HG03280 (cell line): ENCODE data around the gene ARHGEF25.

Experiments used
- ATAC-seq: cut with Tn5 transposase; IDR thresholded peaks from one replicate; pipeline ENCODE4 v1.9.1; 2021; ENCODE audit warnings: mild to moderate bottlenecking, moderate library complexity; ENCODE audit not compliant: unreplicated experiment

ARHGEF25 gene

GRCh38 chr12:57620936-57621496 lies 9.8 kb downstream of the ARHGEF25 start:
- ATAC-seq = no peak

DNA sequence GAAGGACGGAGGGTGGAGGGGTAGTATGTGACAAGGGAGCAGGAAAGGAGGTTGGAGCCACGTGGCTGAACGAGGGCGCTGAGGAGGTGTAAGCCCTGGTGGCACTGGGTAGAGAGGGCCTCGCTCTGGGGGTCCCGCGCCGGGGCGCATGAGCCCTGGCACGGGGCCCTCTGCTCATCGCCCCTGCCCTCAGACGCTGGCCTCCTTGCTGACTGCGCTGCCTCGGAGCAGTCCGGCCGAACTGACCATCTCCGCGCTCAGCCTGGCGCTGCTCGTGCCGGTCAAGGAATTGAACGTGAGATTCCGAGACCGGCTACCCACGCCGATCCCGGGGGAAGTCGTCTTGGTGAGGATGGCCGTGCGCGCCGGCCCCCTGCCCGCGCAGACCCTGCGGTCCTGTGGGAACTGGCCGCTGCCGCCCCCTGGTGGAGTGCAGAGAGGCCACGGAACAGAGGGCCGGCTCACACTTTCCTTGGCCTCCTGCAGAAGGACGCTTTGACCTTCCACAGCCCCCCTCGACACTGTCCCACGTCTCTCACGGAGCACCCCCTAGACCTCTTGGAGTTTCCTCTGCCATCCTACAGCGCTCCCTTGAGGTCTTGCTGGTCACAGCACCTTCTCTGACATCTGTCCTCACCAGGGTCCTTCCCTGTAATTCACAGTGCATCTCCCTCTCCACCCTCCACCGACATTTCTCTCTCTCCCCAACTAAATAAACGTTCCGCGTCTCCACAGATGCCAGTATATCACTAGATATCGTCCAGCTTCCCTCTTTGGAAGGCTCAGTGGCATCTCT lies 10.5 kb downstream of the ARHGEF25 start:
- no peak for ATAC-seq

DNA sequence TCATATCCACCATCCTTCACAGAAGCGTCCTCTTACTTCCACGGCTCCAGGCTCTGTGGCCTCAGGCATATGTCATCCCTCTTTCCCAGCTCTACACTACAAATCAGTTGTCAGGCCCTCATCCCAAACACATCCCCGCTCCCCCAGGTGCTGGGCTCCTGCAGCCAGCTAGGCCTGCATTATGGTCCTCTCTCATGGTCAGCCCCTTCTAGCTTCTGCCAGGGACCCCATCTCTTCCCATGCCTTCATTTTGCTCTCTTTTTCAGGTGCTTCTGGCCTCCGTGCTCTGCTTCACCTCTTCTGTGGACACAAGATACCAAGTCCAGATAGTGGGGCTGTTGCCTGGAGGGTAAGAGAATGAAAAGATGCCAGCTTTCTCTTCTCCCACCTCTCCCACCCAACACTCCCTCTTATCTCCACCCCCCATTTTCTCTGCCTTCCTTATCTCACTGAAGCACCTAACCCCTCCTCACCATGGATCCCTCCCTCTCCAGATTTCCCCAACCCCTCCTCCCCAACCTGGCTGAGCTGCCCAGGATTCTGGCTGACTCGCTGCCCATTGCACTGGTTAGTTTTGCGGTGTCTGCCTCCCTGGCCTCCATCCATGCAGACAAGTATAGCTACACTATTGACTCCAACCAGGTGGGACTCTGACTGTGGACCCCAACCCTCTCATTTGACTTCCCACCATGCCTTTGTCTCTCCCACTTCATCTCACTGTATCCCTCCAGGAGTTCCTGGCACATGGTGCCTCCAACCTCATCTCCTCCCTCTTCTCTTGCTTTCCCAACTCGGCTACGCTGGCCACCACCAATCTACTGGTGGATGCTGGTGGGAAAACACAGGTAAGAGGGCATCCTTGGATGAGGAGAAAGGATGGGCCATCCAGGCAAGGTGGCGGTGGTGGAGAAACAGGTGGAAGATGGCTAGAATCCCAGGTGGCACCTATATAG lies 11.3 kb downstream of the ARHGEF25 start:
- ATAC-seq = no peak

DNA sequence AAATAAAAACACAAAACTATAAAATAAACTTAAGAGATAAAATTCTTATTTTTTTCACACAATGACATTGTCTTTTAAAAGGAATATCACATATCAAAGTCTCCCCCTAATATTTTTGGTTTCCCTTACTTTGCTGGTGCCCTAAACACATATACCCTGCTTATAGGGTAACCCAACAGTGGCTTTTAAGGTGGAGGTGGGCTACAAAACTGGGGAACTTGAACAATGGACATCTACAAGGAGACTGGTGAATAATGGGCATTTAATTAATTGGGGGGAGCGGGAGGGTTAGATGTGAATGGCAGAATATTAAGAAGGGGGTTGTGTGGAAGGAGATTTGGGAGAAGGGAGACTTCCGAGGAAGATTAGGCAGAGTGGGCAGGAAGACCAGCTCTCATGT lies 12.2 kb downstream of the ARHGEF25 start:
- no peak for ATAC-seq

DNA sequence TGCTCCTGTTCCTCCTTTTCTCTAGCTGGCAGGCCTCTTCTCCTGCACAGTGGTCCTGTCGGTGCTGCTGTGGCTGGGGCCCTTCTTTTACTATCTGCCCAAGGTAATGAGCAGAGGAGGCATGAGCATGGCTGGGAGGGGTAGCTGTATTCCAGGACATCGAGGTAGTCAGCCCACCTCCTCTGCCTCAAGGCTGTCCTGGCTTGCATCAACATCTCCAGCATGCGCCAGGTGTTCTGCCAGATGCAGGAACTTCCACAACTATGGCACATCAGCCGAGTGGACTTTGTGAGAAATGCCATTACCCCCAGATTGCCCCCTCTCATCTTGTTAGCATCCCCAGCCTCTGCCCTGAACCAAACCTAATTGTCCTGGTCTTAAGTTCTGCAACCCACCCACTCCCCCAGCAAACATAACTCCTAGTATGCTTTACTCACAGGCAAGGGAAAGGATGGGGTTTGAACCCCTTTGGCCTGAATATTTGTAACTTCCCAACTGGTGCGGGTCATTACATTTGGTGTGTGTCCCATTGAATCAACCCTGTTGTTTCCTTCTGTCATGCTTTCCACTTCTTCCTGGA lies 12.7 kb downstream of the ARHGEF25 start:
- ATAC-seq = no peak

- ATAC-seq = no peak
These were observed 13.4 kb downstream of the ARHGEF25 start for GRCh38 chr12:57624441-57625220.

DNA sequence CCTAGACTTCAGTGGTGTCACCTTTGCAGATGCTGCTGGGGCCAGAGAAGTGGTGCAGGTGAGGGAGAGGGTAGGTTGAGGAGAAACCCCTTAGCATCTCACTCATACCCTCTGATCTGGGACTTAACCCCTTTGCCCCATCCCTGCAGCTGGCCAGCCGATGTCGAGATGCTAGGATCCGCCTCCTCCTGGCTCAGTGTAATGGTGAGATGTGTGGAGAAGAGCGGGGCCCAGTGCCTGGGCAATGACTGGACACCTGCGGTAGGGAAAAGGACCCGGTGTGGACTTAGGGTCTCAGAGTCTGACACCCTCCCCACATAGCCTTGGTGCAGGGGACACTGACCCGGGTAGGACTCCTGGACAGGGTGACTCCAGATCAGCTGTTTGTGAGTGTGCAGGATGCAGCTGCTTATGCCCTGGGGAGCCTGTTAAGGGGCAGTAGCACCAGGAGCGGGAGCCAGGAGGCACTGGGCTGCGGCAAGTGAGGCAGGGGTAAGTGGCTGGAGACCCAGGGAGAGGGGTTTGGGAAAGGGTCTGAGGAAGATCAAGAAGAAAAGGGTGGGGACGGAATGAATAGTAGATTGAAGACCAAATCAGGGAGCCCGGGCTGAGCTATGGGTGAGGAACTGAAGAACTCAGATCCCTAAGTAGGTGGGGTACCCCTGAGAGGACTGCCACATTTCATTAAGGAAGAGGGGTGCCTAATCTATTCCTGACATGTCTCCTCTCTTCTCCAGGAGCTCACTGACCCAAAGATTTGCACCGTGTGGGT lies 14.2 kb downstream of the ARHGEF25 start:
- ATAC-seq = no peak

- no peak for ATAC-seq
These were observed 15.1 kb downstream of the ARHGEF25 start for GRCh38 chr12:57626111-57626920.

DNA sequence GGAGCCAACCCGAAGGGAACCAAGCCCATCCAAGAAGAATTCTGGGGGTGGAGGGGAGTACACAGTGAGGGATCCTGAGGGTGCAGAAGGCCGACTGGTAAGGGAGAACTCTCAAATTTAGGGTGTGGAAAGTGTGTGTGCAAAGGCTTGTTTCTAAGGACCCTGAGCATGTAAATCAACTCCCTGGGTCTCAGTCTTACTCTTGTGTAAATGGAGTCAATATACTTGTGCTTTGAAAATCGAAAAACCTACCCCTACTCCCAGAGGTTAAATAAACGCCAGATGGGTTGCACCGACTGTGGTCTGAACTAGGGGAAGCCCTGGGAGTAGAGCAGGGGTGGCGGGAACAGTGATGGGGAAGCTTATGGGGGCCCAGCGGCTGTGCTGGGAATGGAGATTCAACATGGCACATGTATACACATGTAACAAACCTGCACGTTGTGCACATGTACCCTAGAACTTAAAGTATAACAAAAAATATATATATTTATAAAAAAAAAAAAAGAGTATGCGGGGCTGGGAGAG lies 15.7 kb downstream of the ARHGEF25 start:
- ATAC-seq = no peak

- no peak for ATAC-seq
These were observed 16.5 kb downstream of the ARHGEF25 start for GRCh38 chr12:57627501-57628279.

- ATAC-seq = no peak
These were observed 17.3 kb downstream of the ARHGEF25 start for GRCh38 chr12:57628280-57629191.

- no peak for ATAC-seq
These were observed 18.7 kb downstream of the ARHGEF25 start for GRCh38 chr12:57629897-57630471.

DNA sequence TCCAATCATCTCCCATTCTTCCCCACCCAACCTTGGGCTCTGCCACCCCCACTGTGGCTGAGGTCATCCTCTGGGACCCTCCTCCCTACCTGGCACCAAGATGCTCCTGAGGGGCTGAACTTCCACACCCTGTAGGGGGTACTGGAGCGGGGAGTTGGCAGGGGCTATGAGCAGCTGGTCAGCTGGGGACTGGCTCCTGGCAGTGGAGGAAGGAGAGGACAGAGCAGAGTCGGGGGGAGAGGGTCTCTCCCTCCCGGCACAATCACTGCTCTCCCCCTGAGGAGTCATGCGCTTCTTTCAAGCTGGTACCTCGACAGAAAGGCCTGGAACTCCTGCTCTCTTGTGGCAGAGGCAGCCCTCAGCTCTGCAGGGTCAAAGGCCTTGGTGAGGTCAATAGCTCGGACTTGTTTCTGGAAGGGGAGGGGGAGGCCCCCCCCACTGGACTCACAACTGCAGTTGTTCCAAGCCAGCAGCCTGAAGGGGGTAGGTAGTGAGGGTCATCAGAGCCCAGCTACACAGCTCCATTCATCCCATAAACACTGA lies 19.7 kb downstream of the ARHGEF25 start:
- no peak for ATAC-seq

- ATAC-seq = no peak
These were observed 20.4 kb downstream of the ARHGEF25 start for GRCh38 chr12:57631566-57632072.

GRCh38 chr12:57632073-57632957 lies 21.1 kb downstream of the ARHGEF25 start:
- ATAC-seq = no peak
